Activated T-helper 17 cell treated with anti-CD3 and anti-CD28 coated beads, Interleukin-2, amount 50 U/mL, for 72 hours (primary cell): Measurements from ENCODE around the gene TBCD. TPM values are rescaled to one million over a fixed set of nuclear protein-coding genes. Genes with fewer than 3 reads are reported as not detected.
"Not testable (repeated sequence)": the region's sequence is repeated elsewhere in the genome, so short reads cannot be mapped to it uniquely, and the experiment has no call there.

ENCODE experiments used
- ATAC-seq: fragments of 150-1000 bp; cut with Tn5 transposase; replicated peaks from 2 replicates; pipeline ENCODE4 v1.10.0; 2021; ENCODE audit warnings: mild to moderate bottlenecking, moderate library complexity
- H3K27ac Mint-ChIP-seq: one replicate; pipeline ENCODE4 v1.8.0; 2022; ENCODE audit warnings: mixed read lengths
- H3K27me3 Mint-ChIP-seq: one replicate; pipeline ENCODE4 v1.8.0; 2022; ENCODE audit warnings: mixed read lengths
- H3K36me3 Mint-ChIP-seq: one replicate; pipeline ENCODE4 v1.8.0; 2022; ENCODE audit warnings: low read depth, mild to moderate bottlenecking, mixed read lengths
- H3K4me1 Mint-ChIP-seq: one replicate; pipeline ENCODE4 v1.8.0; 2022; ENCODE audit warnings: mixed read lengths
- H3K4me3 Mint-ChIP-seq: one replicate; pipeline ENCODE4 v1.8.0; 2022; ENCODE audit warnings: mild to moderate bottlenecking, mixed read lengths
- H3K9me3 Mint-ChIP-seq: one replicate; pipeline ENCODE4 v1.8.0; 2022; ENCODE audit warnings: mixed read lengths
- total RNA-seq, 2 donors: library from RNA; stranded (reverse); gene quantifications; one replicate each; pipeline ENCODE4 v1.2.3, GENCODE V29; 2022

Gene TBCD
- total RNA-seq, 2 donors from 2014 or later, result 111 to 139 TPM

- Mint-ChIP-seq H3K27me3 (no peaks in the 10 kb centered on the region), H3K9me3 (peaks cover 23% of the 10 kb centered on the region), H3K27ac (no peak overlapping the region), H3K36me3 (peaks cover 71% of the 10 kb centered on the region), H3K4me3 (no peak overlapping the region), H3K4me1 (peaks cover 5% of the 10 kb centered on the region)
- no peak for ATAC-seq
Measured at GRCh38 chr17:82952019-82952418, 200.2 kb downstream of the TBCD start.

- not testable (repeated sequence) for H3K27me3 Mint-ChIP-seq, H3K4me3 Mint-ChIP-seq, H3K4me1 Mint-ChIP-seq, H3K27ac Mint-ChIP-seq, ATAC-seq
- Mint-ChIP-seq H3K9me3 (peaks cover 13% of the 10 kb centered on the region), H3K36me3 (peaks cover 47% of the 10 kb centered on the region)
Measured at GRCh38 chr17:82955106-82955505, 203.2 kb downstream of the TBCD start.

GRCh38 chr17:82955627-82956026 lies 203.8 kb downstream of the TBCD start:
- H3K4me1 Mint-ChIP-seq, H3K27me3 Mint-ChIP-seq, ATAC-seq, H3K27ac Mint-ChIP-seq, H3K4me3 Mint-ChIP-seq: not testable (repeated sequence)
- H3K9me3 Mint-ChIP-seq, result peaks cover 11% of the 10 kb centered on the region
- H3K36me3 Mint-ChIP-seq, result peaks cover 43% of the 10 kb centered on the region

GRCh38 chr17:82956146-82956725 lies 204.4 kb downstream of the TBCD start:
- peaks cover 11% of the 10 kb centered on the region for H3K9me3 Mint-ChIP-seq
- H3K4me3 Mint-ChIP-seq, result no peak overlapping the region
- no peak overlapping the region for H3K27ac Mint-ChIP-seq
- no peaks in the 10 kb centered on the region for H3K27me3 Mint-ChIP-seq
- no peak for ATAC-seq
- H3K36me3 Mint-ChIP-seq, result peaks cover 41% of the 10 kb centered on the region
- H3K4me1 Mint-ChIP-seq, result no peaks in the 10 kb centered on the region

- ATAC-seq, result no peak
- Mint-ChIP-seq H3K36me3 (peaks cover 38% of the 10 kb centered on the region), H3K27ac (no peak overlapping the region), H3K4me1 (no peaks in the 10 kb centered on the region), H3K9me3 (peaks cover 11% of the 10 kb centered on the region), H3K27me3 (no peaks in the 10 kb centered on the region), H3K4me3 (no peak overlapping the region)
Measured at GRCh38 chr17:82956726-82957468, 205.0 kb downstream of the TBCD start.

GRCh38 chr17:82957469-82957795 lies 205.6 kb downstream of the TBCD start:
- Mint-ChIP-seq H3K36me3 (peaks cover 33% of the 10 kb centered on the region), H3K4me3 (no peak overlapping the region), H3K9me3 (peaks cover 11% of the 10 kb centered on the region), H3K27me3 (no peaks in the 10 kb centered on the region), H3K4me1 (no peaks in the 10 kb centered on the region), H3K27ac (no peak overlapping the region)
- no peak for ATAC-seq

- Mint-ChIP-seq H3K27ac (no peak overlapping the region), H3K27me3 (no peaks in the 10 kb centered on the region), H3K4me1 (no peaks in the 10 kb centered on the region), H3K9me3 (peaks cover 5% of the 10 kb centered on the region), H3K4me3 (no peak overlapping the region), H3K36me3 (peaks cover 26% of the 10 kb centered on the region)
- no peak for ATAC-seq
Measured at GRCh38 chr17:82957961-82958561, 206.2 kb downstream of the TBCD start.

- Mint-ChIP-seq H3K27ac (no peak overlapping the region), H3K9me3 (no peaks in the 10 kb centered on the region), H3K4me1 (no peaks in the 10 kb centered on the region), H3K27me3 (no peaks in the 10 kb centered on the region), H3K36me3 (peaks cover 15% of the 10 kb centered on the region), H3K4me3 (no peak overlapping the region)
- ATAC-seq, result no peak
Measured at GRCh38 chr17:82959242-82959930, 207.5 kb downstream of the TBCD start.

GRCh38 chr17:82959990-82960418 lies 208.1 kb downstream of the TBCD start:
- H3K9me3 Mint-ChIP-seq, result no peaks in the 10 kb centered on the region
- ATAC-seq, result no peak
- no peaks in the 10 kb centered on the region for H3K27me3 Mint-ChIP-seq
- H3K27ac Mint-ChIP-seq, result no peak overlapping the region
- no peaks in the 10 kb centered on the region for H3K4me1 Mint-ChIP-seq
- peaks cover 8% of the 10 kb centered on the region for H3K36me3 Mint-ChIP-seq
- no peak overlapping the region for H3K4me3 Mint-ChIP-seq

- ATAC-seq, result no peak
- no peaks in the 10 kb centered on the region for H3K4me1 Mint-ChIP-seq
Measured at GRCh38 chr17:82960419-82961271, 208.8 kb downstream of the TBCD start.

GRCh38 chr17:82961366-82962162 lies 209.7 kb downstream of the TBCD start:
- Mint-ChIP-seq H3K4me3 (no peak overlapping the region), H3K4me1 (no peaks in the 10 kb centered on the region), H3K9me3 (no peaks in the 10 kb centered on the region), H3K27ac (no peak overlapping the region), H3K27me3 (no peaks in the 10 kb centered on the region), H3K36me3 (no peaks in the 10 kb centered on the region)
- no peak for ATAC-seq

More at GRCh38 chr17:82960419-82961271, 208.8 kb downstream of the TBCD start:
- H3K27ac Mint-ChIP-seq, result no peak overlapping the region
- H3K9me3 Mint-ChIP-seq, result no peaks in the 10 kb centered on the region
- no peak overlapping the region for H3K4me3 Mint-ChIP-seq
- no peaks in the 10 kb centered on the region for H3K27me3 Mint-ChIP-seq
- H3K36me3 Mint-ChIP-seq, result peaks cover 2% of the 10 kb centered on the region

- Mint-ChIP-seq H3K4me1 (no peaks in the 10 kb centered on the region), H3K9me3 (no peaks in the 10 kb centered on the region), H3K36me3 (no peaks in the 10 kb centered on the region), H3K4me3 (no peak overlapping the region), H3K27me3 (no peaks in the 10 kb centered on the region), H3K27ac (no peak overlapping the region)
- no peak for ATAC-seq
Measured at GRCh38 chr17:82962163-82962720, 210.4 kb downstream of the TBCD start.
